Measurements from ENCODE around the gene FRMD6. TPM values are rescaled to one million over a fixed set of nuclear protein-coding genes. Genes with fewer than 3 reads are reported as not detected.

The FRMD6 gene
- total RNA-seq, 2 experiments from 2014 or later: 2.1 TPM

DNA sequence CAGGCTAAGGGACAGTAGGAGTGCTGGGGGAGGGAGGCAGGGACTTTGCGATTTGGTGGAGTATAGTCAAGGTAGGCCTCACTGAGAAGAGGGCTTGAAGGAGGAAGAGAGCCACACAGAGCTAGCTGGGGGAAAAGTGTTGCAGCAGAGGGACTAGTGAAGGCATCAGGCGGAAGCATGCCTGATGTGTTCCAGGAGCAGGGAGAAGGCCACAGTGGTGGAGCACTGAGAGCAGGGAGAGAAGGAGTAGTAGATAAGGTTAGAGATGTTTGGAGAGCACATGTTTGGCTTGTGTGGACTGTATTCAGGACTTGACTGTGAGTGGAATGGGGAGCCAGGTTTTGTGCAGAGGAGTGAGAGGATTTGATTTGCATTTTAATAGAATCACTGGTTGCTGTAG, 9.0 kb downstream of the FRMD6 start:
- ChIA-PET POLR2A (no interaction called here), CTCF (no interaction called here)

DNA sequence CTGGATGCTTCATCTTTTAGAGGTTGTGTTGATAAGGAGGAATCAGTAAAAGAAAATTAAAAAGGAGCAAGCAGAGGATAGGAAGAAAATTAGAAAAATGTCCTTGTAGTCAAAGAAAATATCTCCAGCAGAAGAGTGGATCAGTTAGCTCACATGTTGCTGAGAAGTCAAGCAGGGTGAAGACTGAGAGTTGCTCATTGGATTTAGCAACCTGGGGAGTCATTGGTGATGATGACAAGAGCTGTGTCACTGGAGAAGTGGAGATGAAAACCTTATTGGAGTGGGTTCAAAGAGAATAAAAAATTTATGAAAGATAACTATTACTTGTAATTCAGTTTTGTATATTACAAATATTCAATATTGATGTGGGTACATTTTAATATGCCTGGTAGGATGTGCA, 9.8 kb downstream of the FRMD6 start:
- ChIA-PET POLR2A (no interaction called here), CTCF (interaction anchor here (1.5 kb wide), 1 partner anchor 9 kb away, joined by 6 read pairs; the partner anchor contains the start of gene FRMD6)

DNA sequence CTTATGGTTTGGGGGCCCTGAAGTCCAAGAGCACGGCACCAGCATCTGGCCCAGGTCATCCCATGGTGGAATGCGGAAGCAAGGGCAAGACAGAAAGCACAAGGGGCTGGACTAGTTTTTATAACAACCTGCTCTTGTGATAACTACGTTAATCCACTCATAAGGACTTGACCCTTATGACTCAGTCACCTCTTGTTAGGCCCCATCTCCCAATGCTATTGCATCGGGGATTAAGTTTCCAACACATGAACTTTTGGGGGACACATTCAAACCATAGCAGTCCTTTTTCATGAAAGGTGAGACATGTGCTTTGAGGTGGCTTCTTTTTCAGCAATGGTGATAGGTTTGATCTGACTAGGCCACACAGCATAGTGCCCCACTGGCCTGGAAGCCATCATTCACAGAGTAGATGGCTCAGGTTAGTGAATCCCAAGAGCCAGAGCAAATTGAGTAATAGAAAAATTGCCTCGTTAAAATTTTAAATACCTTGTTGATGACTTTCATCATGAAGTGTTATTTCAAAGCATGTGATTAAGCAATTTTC, 12.1 kb downstream of the FRMD6 start:
- POLR2A ChIA-PET: no interaction called here
- CTCF ChIA-PET: interaction anchor here (1.0 kb wide), 1 partner anchor 10 kb away, joined by 3 read pairs; no protein-coding TSS in a partner anchor

DNA sequence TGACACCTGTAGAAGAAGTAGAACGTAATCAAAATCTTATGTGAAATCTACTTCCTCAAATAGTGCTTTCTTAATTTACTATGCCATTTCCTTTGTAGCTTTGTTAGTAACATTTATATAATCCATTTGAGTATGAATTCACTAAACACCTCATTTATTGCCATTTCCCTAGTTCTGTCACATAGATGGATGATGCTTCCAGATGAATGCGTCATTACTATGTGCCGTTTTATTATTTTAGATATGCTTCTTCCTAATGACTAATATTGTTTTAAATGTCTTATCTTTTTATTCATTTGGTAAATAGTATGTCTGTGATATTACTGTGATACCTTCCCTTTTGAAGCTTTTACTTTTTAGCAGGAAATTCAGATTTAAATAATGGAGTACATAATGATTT, 14.4 kb downstream of the FRMD6 start:
- ChIA-PET POLR2A (no interaction called here), CTCF (no interaction called here)

DNA sequence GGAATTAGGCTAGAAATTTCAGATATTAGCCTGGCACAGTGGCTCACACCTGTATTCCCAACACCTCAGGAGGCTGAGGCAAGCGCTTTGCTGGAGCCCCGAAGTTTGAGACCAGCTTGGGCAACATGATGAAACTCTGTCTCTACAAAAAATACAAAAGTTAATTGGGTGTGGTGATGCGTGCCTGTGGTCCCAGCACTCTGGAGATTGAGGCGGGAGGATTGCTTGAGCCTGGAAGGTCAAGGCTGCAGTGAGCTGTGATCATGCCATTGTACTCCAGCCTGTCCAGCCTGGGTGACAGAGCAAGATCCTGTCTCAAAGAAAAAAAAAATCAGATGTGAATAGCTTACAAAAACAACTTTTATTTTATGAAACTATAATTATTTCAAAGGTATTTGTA, 15.1 kb downstream of the FRMD6 start:
- ChIA-PET POLR2A (no interaction called here), CTCF (no interaction called here)

DNA sequence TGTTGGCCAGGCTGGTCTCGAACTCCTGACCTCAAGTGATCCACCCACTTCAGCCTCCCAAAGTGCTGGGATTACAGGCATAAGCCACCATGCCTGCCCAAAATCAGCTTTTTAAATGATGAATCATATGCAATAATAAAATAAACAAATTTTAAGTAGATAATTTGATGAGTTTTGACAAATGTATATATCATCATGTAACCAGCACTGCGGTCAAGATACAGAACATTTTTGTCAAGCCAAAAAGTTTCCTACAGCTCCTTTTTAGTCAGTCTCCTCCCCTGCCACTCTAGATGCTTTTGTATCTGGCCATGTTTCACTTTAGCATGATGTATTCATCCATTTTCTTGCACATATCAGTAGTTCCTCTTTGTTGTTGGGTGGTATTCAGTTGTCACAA, 17.2 kb downstream of the FRMD6 start:
- CTCF ChIA-PET: no interaction called here
- POLR2A ChIA-PET: interaction anchor here (0.7 kb wide), 1 partner anchor 42 kb away, joined by 3 read pairs; no protein-coding TSS in a partner anchor

DNA sequence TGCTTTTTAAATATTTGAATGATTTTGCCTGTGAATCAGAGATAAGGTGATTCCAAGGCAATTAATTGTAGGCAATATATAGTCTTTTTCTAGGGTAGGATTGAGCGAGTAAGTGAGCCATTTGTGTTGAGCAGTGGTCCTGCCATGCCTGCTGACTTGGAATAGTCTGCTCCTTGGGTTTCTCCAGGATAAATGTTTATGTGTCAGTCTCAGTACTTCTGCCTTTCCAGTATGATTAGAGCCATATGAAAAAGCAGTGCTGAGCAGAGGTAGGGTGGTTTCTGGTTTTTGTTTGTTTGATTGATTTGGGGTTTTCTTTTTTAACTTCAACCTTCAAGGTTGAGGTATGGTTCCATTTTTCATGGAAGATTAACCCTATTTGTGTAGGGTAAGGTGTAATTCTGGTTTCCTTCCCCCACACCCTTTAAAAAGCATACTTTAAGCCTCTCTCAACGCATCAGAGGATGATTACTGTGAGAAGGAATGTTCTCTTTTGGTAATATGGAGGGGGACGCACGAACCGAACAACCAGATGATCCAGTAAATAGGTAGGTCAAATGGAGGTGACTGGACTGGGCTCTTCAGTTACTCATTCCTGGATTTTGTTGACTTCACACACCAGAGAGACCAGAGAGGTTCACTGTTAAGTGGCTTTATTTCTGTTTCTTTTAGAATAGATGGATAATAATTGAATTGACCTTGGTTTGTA, 22.7 kb downstream of the FRMD6 start:
- POLR2A ChIA-PET: no interaction called here
- CTCF ChIA-PET: no interaction called here

DNA sequence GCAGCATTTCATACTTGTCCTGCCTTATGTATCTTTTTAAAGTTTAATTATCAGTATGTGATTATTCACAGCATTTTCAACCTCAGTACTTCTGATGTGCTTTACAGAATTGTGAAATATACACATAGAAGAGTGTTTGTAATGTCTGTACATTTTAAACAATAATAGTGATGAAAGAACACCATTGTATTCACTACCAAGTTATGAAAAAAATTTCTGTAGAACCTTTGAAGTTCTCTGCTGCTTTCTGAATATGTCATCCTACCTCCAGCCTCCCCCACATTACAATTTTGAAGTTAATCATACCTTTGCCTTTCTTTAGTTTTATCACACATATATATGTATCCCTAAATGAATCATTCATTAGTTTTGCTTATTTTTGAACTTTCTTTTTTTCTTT, 24.8 kb downstream of the FRMD6 start:
- POLR2A ChIA-PET: no interaction called here
- CTCF ChIA-PET: interaction anchor here (1.1 kb wide), 1 partner anchor 22 kb away, joined by 3 read pairs; no protein-coding TSS in a partner anchor

DNA sequence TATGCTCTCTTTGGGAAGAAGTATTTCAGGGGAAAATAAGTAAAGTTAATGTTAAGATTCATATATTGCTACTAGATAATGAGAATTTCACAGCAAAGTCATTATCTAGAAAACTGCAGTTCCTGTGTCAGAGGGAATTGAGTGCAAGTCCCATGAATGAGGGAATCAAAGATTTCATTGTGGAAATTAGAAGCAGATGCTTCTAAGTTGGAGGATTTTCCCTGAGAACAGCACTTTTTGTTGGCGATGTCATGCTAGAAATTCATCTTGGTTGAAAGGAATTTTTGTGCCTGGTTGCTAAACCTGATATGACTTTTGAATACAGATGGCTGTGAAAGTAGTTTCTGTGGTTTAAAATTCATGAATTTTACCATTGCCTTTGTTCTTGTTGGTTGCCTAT, 25.6 kb downstream of the FRMD6 start:
- ChIA-PET CTCF (interaction anchor here (1.1 to 1.2 kb wide), 2 partner anchors 23 to 25 kb away, joined by 3 read pairs; no protein-coding TSS in a partner anchor), POLR2A (no interaction called here)

DNA sequence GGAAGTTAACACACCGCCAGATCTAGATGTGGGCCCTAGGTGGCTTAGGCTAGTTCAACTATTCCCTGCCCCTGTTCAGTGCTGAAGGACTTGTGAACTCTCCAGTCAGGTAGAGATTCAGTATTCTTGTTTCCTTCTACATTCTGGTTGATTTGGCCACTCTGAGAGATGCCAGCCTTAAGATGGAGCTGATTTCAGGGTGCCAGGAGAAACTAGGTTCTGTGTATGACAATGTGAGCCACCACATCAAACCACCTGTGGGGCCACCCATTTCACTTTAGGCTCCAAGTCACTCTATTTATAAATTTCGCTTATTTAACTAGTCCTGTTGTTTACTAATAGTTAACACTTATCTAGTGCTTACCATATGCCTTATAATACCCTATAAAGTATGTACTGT, 26.0 kb downstream of the FRMD6 start:
- CTCF ChIA-PET: interaction anchor here (1.2 kb wide), 1 partner anchor 25 kb away, joined by 3 read pairs; no protein-coding TSS in a partner anchor
- POLR2A ChIA-PET: no interaction called here

DNA sequence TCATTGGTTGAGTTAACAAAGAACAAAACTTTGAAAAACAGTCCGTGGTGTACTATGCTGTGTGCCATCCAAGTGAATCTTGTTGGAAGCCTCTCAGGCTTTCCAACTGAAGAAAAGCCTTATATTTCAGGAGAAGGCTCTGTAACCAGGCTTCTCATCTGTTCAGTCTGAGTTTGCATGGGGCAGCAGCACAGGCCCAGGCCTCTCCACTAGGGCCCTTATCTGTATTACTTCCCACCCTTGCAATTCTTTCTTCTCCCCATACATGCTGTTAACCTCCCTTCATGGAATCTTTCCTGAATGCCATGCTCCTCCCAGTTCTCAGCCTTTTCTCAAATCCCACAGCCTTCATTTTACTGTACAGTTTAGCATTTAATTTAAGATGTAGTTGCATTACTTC, 28.3 kb downstream of the FRMD6 start:
- CTCF ChIA-PET: no interaction called here
- POLR2A ChIA-PET: no interaction called here

DNA sequence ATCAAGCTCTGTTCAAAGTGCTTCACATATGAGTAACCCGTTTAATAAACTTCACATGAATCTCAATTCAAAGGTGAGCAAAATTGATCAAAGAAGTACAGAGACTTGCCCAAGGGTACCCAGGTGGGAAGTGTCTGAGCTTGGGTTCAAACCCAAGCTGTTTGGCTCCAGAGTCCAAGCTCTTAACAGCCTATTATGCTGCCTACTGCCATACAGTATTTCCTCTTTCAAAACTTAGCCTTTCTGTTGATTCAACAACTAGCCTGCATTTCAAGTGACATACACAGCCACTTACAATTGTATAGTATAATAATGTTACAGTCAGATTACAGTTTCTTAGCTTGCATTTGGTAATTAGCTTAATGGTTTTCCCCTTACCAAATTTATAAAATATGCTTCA, 29.7 kb downstream of the FRMD6 start:
- CTCF ChIA-PET: no interaction called here
- POLR2A ChIA-PET: interaction anchor here (0.5 kb wide), 1 partner anchor 31 kb away, joined by 5 read pairs; no protein-coding TSS in a partner anchor

DNA sequence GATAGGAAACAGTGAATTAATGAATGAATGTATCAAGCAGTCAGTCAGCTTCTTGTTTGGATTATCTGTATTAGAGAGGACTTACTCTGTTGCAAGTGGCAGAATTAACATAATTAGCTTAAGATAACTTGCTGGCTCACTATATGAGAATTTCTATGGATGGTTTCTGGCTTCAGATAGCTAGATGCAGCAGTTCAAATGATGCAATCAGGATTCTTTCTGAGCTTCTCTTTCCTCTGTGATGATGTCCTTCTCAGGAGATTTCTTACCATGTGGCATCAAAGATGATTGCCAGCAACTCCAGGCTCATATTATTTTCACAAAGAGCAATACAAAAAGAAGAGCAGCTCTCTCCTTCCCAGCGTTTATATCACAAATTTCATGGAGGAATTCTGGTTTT, 30.7 kb downstream of the FRMD6 start:
- ChIA-PET CTCF (interaction anchor here (0.8 kb wide), 1 partner anchor 30 kb away, joined by 3 read pairs; no protein-coding TSS in a partner anchor), POLR2A (no interaction called here)

DNA sequence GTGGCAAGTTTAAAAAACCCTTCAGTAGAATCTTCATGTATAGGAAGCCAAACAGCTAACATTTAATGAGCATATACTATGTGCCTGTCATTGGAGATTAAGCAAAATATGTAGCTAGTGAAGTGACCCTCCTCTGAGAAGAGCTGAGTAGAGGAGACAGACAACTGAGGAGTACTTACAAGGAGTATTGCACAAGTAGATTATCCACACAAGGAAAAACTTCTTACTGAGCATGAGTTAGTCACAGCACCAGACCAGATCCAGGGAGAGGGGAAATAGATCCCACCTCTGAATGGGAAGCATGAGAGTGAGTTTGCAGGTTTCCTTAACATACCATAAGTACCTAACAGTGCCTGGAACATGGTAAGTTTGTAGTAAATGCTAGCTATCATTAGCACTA, 33.0 kb downstream of the FRMD6 start:
- CTCF ChIA-PET: no interaction called here
- POLR2A ChIA-PET: no interaction called here

DNA sequence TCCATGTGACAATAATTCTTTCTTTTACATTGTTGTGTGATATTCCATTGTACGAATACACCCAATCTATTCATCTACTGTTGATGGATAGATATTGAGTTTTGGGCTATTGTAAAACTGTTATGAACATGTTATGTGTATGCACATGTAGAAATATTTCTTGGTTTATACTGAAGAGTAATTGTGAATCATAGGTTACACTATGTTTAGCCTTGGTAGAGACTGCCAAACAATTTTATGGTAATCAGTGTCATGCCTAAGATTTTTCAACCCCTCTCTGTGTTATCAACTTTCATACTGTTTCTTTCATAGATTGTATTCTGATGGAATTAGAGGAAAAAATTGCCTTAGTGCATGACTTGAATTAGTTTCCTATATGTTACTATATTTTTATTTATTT, 39.5 kb downstream of the FRMD6 start:
- CTCF ChIA-PET: no interaction called here
- POLR2A ChIA-PET: no interaction called here

DNA sequence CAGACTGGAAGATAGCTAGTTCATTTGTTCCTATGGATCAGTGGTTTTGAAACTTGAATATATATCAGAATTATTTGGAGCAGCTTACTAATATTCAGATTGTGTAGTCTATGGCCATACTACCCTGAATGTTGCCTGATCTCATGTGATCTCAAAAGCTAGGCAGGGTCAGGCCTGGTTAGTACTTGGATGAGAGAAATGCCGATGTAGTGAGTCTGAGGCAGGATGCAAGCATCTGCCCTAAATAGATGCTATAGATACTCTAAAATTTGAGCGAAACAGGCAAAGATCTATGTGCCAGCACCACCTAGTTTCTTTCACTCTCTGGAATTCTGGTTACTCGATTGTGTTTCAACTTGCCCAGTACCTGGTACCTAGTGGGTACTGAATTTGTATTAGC, 40.9 kb downstream of the FRMD6 start:
- ChIA-PET POLR2A (no interaction called here), CTCF (no interaction called here)

DNA sequence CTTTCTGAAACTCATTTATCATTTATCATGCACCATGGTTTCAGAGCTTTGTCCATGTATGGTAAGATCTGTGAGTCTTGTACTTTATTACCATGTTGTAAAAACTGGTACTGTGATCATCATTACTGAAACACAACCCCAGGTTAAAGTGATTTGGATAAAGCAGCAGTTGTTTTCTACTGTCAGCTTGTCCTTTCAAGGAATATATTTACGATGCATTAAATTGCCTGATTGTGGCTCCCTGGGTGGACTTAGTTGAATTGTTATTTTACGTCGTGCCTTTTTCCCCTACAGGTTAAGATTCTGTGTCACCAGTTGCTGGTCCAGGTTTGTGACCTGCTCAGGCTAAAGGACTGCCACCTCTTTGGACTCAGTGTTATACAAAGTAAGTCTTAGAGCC, 46.1 kb downstream of the FRMD6 start:
- POLR2A ChIA-PET: no interaction called here
- CTCF ChIA-PET: no interaction called here

DNA sequence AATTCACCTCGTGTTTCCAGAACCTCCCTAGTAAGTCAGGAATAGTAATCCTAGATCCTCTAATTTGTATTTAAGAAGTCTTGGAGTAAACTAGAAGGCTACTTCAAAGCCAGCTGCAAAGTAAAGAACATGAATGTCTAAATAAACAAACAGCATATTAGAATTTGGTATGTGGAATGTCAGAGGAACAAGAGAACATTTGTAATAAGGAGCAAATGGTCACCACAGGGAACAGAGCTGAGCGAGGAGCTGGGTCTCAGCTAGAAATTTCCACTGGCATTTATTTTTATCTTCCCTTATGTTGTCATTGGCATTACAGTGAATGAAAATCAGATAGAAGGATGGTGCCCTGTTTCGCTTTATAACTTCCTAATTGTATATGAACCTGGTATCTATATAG, 50.2 kb downstream of the FRMD6 start:
- CTCF ChIA-PET: no interaction called here

DNA sequence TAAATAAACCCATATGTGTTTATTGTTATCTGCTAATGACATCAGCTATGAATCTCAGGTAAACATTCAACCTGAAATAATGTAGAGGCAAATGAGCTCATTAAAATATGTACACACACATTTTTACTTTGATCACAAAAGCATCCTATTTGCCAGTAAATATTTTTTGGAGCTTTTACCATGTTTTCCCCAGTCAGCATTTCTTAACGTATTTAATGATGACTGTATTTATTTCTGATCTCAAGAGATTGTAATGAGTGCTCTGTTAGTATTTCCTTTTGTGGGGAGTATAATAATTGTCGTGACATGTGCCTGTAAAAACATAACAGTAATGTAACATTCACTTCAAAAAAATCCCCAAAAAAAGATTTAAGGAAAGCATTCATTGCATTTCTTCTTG, 52.1 kb downstream of the FRMD6 start:
- ChIA-PET POLR2A (no interaction called here), CTCF (no interaction called here)

More for the DNA sequence above, 50.2 kb downstream of the FRMD6 start:
- POLR2A ChIA-PET: no interaction called here

DNA sequence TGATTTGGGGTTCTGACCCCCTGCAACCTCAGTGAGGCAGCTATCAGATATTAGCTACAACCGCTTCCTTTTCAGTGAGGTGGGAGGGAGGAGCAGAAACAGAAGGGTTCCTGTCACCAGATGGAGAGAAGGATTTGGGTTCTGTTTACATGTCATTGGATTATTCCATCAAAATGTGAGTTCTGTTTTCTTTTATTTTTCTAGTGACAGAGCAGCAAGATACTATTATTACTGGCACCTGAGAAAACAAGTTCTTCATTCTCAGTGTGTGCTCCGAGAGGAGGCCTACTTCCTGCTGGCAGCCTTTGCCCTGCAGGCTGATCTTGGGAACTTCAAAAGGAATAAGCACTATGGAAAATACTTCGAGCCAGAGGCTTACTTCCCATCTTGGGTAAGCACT, 52.8 kb downstream of the FRMD6 start:
- POLR2A ChIA-PET: no interaction called here
- CTCF ChIA-PET: no interaction called here

DNA sequence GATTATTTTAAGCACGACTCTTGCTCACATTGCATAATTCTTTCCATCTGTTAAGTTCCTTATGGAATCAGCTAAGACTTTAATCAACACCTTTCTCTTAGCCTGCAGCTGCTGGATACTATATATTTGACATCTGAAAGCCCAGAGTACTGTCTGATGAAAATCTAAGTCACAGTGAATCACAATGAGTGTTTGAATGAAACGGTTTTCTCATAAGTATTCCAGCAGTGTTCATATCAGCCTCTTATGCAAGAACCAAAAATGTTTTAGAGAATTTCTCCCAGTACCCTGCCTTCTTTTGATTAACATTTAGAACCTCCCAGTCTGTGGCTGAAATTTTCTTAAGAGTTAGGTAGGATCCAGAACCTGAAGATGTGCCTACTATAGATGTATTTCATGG, 55.6 kb downstream of the FRMD6 start:
- CTCF ChIA-PET: no interaction called here
- POLR2A ChIA-PET: no interaction called here

DNA sequence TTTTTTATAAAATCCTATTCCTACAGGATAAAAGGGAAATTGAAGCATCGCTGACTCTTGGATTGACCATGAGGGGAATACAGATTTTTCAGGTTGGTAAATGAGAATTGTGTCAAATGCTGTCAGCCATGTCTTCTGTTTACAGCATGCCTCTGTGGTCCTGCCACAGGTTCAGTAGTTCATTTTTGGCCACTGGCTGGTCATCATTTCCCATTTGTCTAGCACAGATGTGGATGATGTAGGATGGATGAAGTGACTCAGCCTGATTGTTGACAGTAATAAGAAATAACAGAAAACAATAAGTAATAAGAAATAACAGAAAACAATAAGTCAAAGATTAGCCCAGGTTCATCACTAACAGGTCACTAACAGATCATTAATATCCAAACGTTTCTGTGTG, 59.8 kb downstream of the FRMD6 start:
- CTCF ChIA-PET: no interaction called here
- POLR2A ChIA-PET: no interaction called here

Measured in activated CD8-positive, alpha-beta memory T cell treated with anti-CD3 and anti-CD28 coated beads for 36 hours (primary cell).